Activated B cell treated with CpG ODN at 0.5 μM for 24 hours (primary cell): ENCODE measurements around the gene CHKA. TPM values are rescaled to one million over a fixed set of nuclear protein-coding genes. Genes with fewer than 3 reads are reported as not detected.
A peak's percentile ranks its signal among the peaks of the same experiment; 100 is the strongest.

ENCODE experiments used
- ATAC-seq: fragments of 200-7000 bp; cut with Tn5 transposase; one replicate; pipeline ENCODE4 v1.10.0; 2021; ENCODE audit warnings: low read depth, mild to moderate bottlenecking, moderate library complexity
- CTCF ChIA-PET: fragments of 350-600 bp; sonication (Branson Sonifier 250); formaldehyde crosslinking; loops from one replicate; lab custom pipeline; 2021; ENCODE audit warnings: antibody characterized with exemption; lab: Charles Lee
- POLR2A ChIA-PET: fragments of 350-600 bp; sonication (Branson Sonifier 250); formaldehyde crosslinking; loops from one replicate; lab custom pipeline; 2021; ENCODE audit warnings: antibody characterized with exemption; lab: Charles Lee
- DNase-seq: peaks from one replicate; pipeline ENCODE4 v3.0.0; 2022
- H3K27ac Mint-ChIP-seq: one replicate; pipeline ENCODE4 v1.8.0; 2020; ENCODE audit warnings: mixed read lengths
- H3K27me3 Mint-ChIP-seq: one replicate; pipeline ENCODE4 v1.8.0; 2021; ENCODE audit warnings: mixed read lengths
- H3K36me3 Mint-ChIP-seq: one replicate; pipeline ENCODE4 v1.8.0; 2021; ENCODE audit warnings: low read depth, mixed read lengths
- H3K4me1 Mint-ChIP-seq: one replicate; pipeline ENCODE4 v1.8.0; 2021; ENCODE audit warnings: mixed read lengths
- H3K4me3 Mint-ChIP-seq: one replicate; pipeline ENCODE4 v1.8.0; 2020; ENCODE audit warnings: mild to moderate bottlenecking, mixed read lengths
- H3K9me3 Mint-ChIP-seq: one replicate; pipeline ENCODE4 v1.8.0; 2020; ENCODE audit warnings: mixed read lengths
- CTCF ChIP-seq: fragments of 200-600 bp; IDR thresholded peaks from one replicate; pipeline ENCODE4 v1.8.0; 2022; ENCODE audit warnings: antibody characterized with exemption, mild to moderate bottlenecking
- intact Hi-C: fragments of 100-400 bp; cut with micrococcal nuclease; formaldehyde crosslinking; loops from one replicate; pipeline ENCODE4 v1.15.1; 2024
- total RNA-seq: library from RNA; stranded (reverse); gene quantifications from 2 replicates; pipeline ENCODE4 v1.2.3, GENCODE V29; 2022

The CHKA gene
- total RNA-seq, 1 donor from 2014 or later, result 16.1 TPM

GRCh38 chr11:68036717-68037239 is 84.4 kb downstream of the CHKA start:
- POLR2A ChIA-PET, result interaction anchor here (0.6 kb wide), 1 partner anchor 10 kb away, joined by 3 read pairs; no protein-coding TSS in a partner anchor

GRCh38 chr11:68036141-68036716 is 85.0 kb downstream of the CHKA start:
- POLR2A ChIA-PET, result interaction anchor here (0.7 kb wide), 1 partner anchor 9 kb away, joined by 3 read pairs; no protein-coding TSS in a partner anchor
- H3K9me3 Mint-ChIP-seq, result no peaks in the 10 kb centered on the region
- no peaks in the 10 kb centered on the region for H3K27me3 Mint-ChIP-seq
- ATAC-seq (no peak), DNase-seq (no peak)
- peaks cover 14% of the 10 kb centered on the region for H3K36me3 Mint-ChIP-seq
- H3K4me3 Mint-ChIP-seq, result no peak overlapping the region
- TF ChIP-seq CTCF, result no peak
- intact Hi-C loops, result no loop called here
- no peak overlapping the region for H3K27ac Mint-ChIP-seq
- H3K4me1 Mint-ChIP-seq, result peaks cover 39% of the 10 kb centered on the region
- CTCF ChIA-PET, result no interaction called here

More at GRCh38 chr11:68036717-68037239, 84.4 kb downstream of the CHKA start:
- CTCF ChIA-PET, result interaction anchor here (1.1 kb wide), 1 partner anchor 169 kb away, joined by 3 read pairs; no protein-coding TSS in a partner anchor
- DNase-seq, result no peak
- no peak for ATAC-seq
- intact Hi-C loops, result no loop called here
- no peaks in the 10 kb centered on the region for H3K9me3 Mint-ChIP-seq
- H3K27me3 Mint-ChIP-seq, result no peaks in the 10 kb centered on the region
- H3K27ac Mint-ChIP-seq, result peak overlapping the region; percentile 73
- H3K4me3 Mint-ChIP-seq, result no peak overlapping the region
- peaks cover 38% of the 10 kb centered on the region for H3K4me1 Mint-ChIP-seq
- TF ChIP-seq CTCF, result no peak
- H3K36me3 Mint-ChIP-seq, result peaks cover 17% of the 10 kb centered on the region

- intact Hi-C loops, result no loop called here
- POLR2A ChIA-PET, result interaction anchor here (0.7 kb wide), 1 partner anchor 10 kb away, joined by 3 read pairs; no protein-coding TSS in a partner anchor
- no peaks in the 10 kb centered on the region for H3K27me3 Mint-ChIP-seq
- no peak overlapping the region for H3K27ac Mint-ChIP-seq
- no peaks in the 10 kb centered on the region for H3K9me3 Mint-ChIP-seq
- DNase-seq (no peak), ATAC-seq (no peak)
- H3K4me1 Mint-ChIP-seq, result peaks cover 41% of the 10 kb centered on the region
- H3K36me3 Mint-ChIP-seq, result peaks cover 14% of the 10 kb centered on the region
- CTCF ChIA-PET, result no interaction called here
- no peak overlapping the region for H3K4me3 Mint-ChIP-seq
- TF ChIP-seq CTCF, result no peak
Measured at GRCh38 chr11:68035266-68035876, 85.8 kb downstream of the CHKA start.

- no peak overlapping the region for H3K27ac Mint-ChIP-seq
- H3K4me3 Mint-ChIP-seq, result no peak overlapping the region
- CTCF ChIA-PET, result no interaction called here
- H3K4me1 Mint-ChIP-seq, result peaks cover 36% of the 10 kb centered on the region
- peaks cover 16% of the 10 kb centered on the region for H3K36me3 Mint-ChIP-seq
- H3K9me3 Mint-ChIP-seq, result no peaks in the 10 kb centered on the region
- TF ChIP-seq CTCF, result no peak
- POLR2A ChIA-PET, result interaction anchor here (0.8 kb wide), 2 partner anchors 12 to 87 kb away, joined by 3 read pairs; no protein-coding TSS in a partner anchor
- DNase-seq, result no peak
- H3K27me3 Mint-ChIP-seq, result no peaks in the 10 kb centered on the region
- no peak for ATAC-seq
- intact Hi-C loops, result loop anchor here (5.0 kb wide), 1 partner anchor 339 kb away; no protein-coding TSS in a partner anchor
Measured at GRCh38 chr11:68033708-68034045, 87.5 kb downstream of the CHKA start.
